OCI-LY3 (cell line): ENCODE data around the gene HIVEP3.
A peak's percentile ranks its signal among the peaks of the same experiment; 100 is the strongest.

Source experiments
- H2AFZ ChIP-seq: fragments of 200-600, 300-600 bp; shearing (Covaris generic); 2 replicates; pipeline ENCODE4 v1.6.0; 2014; ENCODE audit warnings: antibody characterized with exemption, low read depth, low read length
- H3K27ac ChIP-seq: fragments of 200-600, 300-600 bp; sonication (generic); 2 replicates; pipeline ENCODE4 v1.5.1; 2014; ENCODE audit warnings: mild to moderate bottlenecking, low read length, moderate library complexity, mixed read lengths
- H3K27me3 ChIP-seq: fragments of 200-600, 300-600 bp; sonication (generic); 2 replicates; pipeline ENCODE4 v1.6.1; 2014; ENCODE audit warnings: low read depth, low read length, mixed read lengths
- H3K36me3 ChIP-seq: fragments of 200-600, 300-600 bp; sonication (generic); replicated peaks from 2 replicates; pipeline ENCODE3; 2014; ENCODE audit warnings: low read depth, low read length, mixed read lengths
- H3K4me1 ChIP-seq: fragments of 300-600, 200-600 bp; sonication (generic); 2 replicates; pipeline ENCODE4 v1.6.1; 2014; ENCODE audit warnings: low read length, mixed read lengths
- H3K4me2 ChIP-seq: fragments of 200-600, 300-600 bp; sonication (generic); 2 replicates; pipeline ENCODE4 v1.6.1; 2014; ENCODE audit warnings: low read length, mixed read lengths
- H3K4me3 ChIP-seq: fragments of 300-600, 200-600 bp; sonication (generic); 2 replicates; pipeline ENCODE4 v1.5.1; 2014; ENCODE audit warnings: antibody characterized with exemption, mild to moderate bottlenecking, low read length, moderate library complexity
- H3K79me2 ChIP-seq: fragments of 300-600, 200-600 bp; shearing (Covaris generic); 2 replicates; pipeline ENCODE4 v1.6.1; 2014; ENCODE audit warnings: mild to moderate bottlenecking, low read length, mixed read lengths
- H3K9ac ChIP-seq: fragments of 300-600, 200-600 bp; shearing (Covaris generic); 2 replicates; pipeline ENCODE4 v1.6.0; 2014; ENCODE audit warnings: mild to moderate bottlenecking, low read length, moderate library complexity
- H3K9me3 ChIP-seq: fragments of 200-600, 300-600 bp; shearing (Covaris generic); 2 replicates; pipeline ENCODE4 v1.6.1; 2014; ENCODE audit warnings: low read length, mixed read lengths; ENCODE audit not compliant: insufficient read depth
- H4K20me1 ChIP-seq: fragments of 200-600, 300-600 bp; sonication (generic); 2 replicates; pipeline ENCODE4 v1.6.1; 2016; ENCODE audit warnings: low read length, mixed read lengths; ENCODE audit not compliant: insufficient read depth
- EZH2phosphoT487 ChIP-seq: fragments of 200-600 bp; shearing (Covaris generic); IDR thresholded peaks from 2 replicates; pipeline ENCODE4 v1.6.1; 2018; ENCODE audit warnings: antibody characterized with exemption, mixed run types, low read depth
- TF ChIP-seq, protein P1 (sequence below): fragments of 200-600, 300-600 bp; sonication (generic); IDR thresholded peaks from 2 replicates; pipeline ENCODE4 v1.5.1; 2014; ENCODE audit warnings: antibody characterized with exemption, low read length, low read depth

Gene HIVEP3

DNA sequence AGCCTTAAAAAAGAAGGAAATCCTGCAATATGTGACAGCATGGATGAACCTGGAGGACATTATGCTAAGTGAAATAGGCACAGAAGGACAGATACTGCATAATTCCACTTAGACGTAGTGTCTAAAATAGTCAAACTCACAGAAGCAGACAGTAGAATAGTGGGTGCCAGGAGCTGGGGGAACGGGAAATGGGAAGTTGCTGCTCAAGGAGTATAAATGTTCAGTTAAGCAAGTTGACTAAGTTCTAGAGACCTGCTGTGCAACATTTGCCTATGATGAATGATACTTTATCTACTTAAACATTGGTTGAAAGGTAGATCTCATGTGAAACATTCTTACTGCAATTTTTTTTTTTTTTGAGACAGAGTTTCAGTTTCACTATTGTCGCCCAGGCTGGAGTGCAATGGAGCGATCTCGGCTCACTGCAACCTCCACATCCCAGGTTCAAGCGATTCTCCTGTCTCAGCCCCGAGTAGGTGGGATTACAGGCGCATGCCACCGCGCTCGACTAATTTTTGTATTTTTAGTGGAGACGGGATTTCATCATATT, 197.8 kb downstream of the HIVEP3 start:
- TF ChIP-seq, protein P1, sequence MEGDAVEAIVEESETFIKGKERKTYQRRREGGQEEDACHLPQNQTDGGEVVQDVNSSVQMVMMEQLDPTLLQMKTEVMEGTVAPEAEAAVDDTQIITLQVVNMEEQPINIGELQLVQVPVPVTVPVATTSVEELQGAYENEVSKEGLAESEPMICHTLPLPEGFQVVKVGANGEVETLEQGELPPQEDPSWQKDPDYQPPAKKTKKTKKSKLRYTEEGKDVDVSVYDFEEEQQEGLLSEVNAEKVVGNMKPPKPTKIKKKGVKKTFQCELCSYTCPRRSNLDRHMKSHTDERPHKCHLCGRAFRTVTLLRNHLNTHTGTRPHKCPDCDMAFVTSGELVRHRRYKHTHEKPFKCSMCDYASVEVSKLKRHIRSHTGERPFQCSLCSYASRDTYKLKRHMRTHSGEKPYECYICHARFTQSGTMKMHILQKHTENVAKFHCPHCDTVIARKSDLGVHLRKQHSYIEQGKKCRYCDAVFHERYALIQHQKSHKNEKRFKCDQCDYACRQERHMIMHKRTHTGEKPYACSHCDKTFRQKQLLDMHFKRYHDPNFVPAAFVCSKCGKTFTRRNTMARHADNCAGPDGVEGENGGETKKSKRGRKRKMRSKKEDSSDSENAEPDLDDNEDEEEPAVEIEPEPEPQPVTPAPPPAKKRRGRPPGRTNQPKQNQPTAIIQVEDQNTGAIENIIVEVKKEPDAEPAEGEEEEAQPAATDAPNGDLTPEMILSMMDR, result no peak
- TF ChIP-seq EZH2phosphoT487, result no peak
- Histone ChIP-seq H4K20me1 (no peaks in the 10 kb centered on the region), H3K27ac (peak overlapping the region; percentile 100), H3K79me2 (peaks cover 51% of the 10 kb centered on the region), H2AFZ (no peak overlapping the region), H3K27me3 (no peaks in the 10 kb centered on the region), H3K4me2 (peak overlapping the region; percentile 83), H3K4me1 (peaks cover 95% of the 10 kb centered on the region), H3K36me3 (no peaks in the 10 kb centered on the region), H3K9me3 (no peaks in the 10 kb centered on the region), H3K4me3 (peak overlapping the region; percentile 56), H3K9ac (peak overlapping the region; percentile 64)

DNA sequence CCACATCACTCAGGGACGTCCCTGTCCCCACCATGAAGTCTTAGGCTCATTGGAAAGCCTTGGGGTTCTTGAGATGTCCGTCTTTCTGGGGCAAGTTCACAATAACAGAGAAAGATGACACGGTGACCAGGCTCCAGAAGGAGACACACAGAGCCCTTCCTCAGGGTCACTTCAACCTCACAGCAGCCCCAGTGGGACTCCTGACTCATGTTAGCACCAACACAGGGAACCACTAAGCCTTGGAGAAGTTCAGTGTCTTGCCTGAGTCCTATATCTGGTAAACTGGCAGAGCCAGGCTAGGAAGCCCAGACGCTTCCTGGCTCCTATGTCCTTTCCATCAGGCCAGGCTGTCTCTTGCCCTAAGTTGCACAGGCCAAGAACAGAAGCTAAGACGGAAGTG, 199.1 kb downstream of the HIVEP3 start:
- H3K36me3 ChIP-seq, result no peaks in the 10 kb centered on the region
- peak overlapping the region; percentile 64 for H3K9ac ChIP-seq
- H3K4me1 ChIP-seq, result peaks cover 86% of the 10 kb centered on the region
- no peak overlapping the region for H3K4me3 ChIP-seq
- peak overlapping the region; percentile 83 for H3K4me2 ChIP-seq
- peak overlapping the region; percentile 100 for H3K27ac ChIP-seq
- H4K20me1 ChIP-seq, result no peaks in the 10 kb centered on the region
- TF ChIP-seq, protein P1, result no peak
- TF ChIP-seq EZH2phosphoT487, result no peak
- H3K79me2 ChIP-seq, result peaks cover 38% of the 10 kb centered on the region
- H3K9me3 ChIP-seq, result no peaks in the 10 kb centered on the region
- H3K27me3 ChIP-seq, result no peaks in the 10 kb centered on the region
- no peak overlapping the region for H2AFZ ChIP-seq

DNA sequence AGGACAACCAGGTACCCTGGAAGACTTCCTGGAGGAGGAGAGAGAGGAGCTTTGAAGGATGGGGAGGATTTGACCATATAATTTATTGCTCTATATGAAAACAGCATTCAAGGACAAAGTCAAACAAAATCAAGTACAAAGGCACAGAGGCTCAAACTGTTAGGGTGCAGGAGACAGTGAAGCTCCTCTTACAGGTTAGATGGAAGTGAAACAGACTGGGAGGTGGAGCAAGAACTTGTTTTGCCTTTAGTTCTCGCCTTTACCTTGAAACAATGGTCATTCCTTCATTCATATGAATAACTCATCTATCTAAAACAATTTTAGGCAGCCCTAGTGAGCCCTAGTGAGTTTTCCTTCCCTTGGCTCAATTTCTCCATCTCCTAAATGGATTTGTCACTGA, 199.6 kb downstream of the HIVEP3 start:
- no peaks in the 10 kb centered on the region for H3K36me3 ChIP-seq
- no peak overlapping the region for H3K4me3 ChIP-seq
- peak overlapping the region; percentile 64 for H3K9ac ChIP-seq
- peaks cover 33% of the 10 kb centered on the region for H3K79me2 ChIP-seq
- H3K4me1 ChIP-seq, result peaks cover 82% of the 10 kb centered on the region
- H3K4me2 ChIP-seq, result peak overlapping the region; percentile 83
- TF ChIP-seq, protein P1, result no peak
- no peak for TF ChIP-seq EZH2phosphoT487
- H3K27ac ChIP-seq, result peak overlapping the region; percentile 100
- H3K27me3 ChIP-seq, result no peaks in the 10 kb centered on the region
- H3K9me3 ChIP-seq, result no peaks in the 10 kb centered on the region
- H4K20me1 ChIP-seq, result no peaks in the 10 kb centered on the region
- H2AFZ ChIP-seq, result no peak overlapping the region

DNA sequence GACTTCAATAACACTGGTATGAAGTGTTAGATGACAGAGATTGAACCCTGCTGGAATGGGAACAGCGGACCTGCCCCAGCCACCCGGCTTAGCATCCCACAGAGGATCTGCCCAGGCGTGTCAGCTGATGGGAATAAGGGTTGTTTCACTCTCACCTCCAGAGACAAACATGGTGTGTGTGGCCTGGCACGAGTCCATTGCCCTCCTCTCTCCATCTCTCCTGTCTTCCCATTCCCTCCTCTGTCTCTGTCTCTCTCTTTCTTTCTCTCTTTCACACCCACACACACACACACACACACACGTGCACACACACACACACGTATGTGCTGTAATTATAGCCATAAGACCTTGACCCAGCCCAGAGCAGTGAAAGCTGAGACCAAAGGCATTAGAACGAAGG, 200.2 kb downstream of the HIVEP3 start:
- Histone ChIP-seq H3K4me2 (peak overlapping the region; percentile 83), H3K9ac (peak overlapping the region; percentile 48), H3K27ac (peak overlapping the region; percentile 100), H3K4me3 (no peak overlapping the region), H3K27me3 (no peaks in the 10 kb centered on the region), H3K4me1 (peaks cover 76% of the 10 kb centered on the region), H3K79me2 (peaks cover 27% of the 10 kb centered on the region), H3K9me3 (no peaks in the 10 kb centered on the region), H3K36me3 (no peaks in the 10 kb centered on the region), H2AFZ (no peak overlapping the region), H4K20me1 (no peaks in the 10 kb centered on the region)
- TF ChIP-seq EZH2phosphoT487, result no peak
- TF ChIP-seq, protein P1, result no peak
